GM18873 (cell line): ENCODE results near the gene MTMR12.
"Not testable (repeated sequence)": the region's sequence is repeated elsewhere in the genome, so short reads cannot be mapped to it uniquely, and the experiment has no call there.

Experiments used
- ATAC-seq: cut with Tn5 transposase; IDR thresholded peaks from one replicate; pipeline ENCODE4 v1.9.1; 2021; ENCODE audit warnings: mild to moderate bottlenecking, moderate library complexity, moderate number of reproducible peaks; ENCODE audit not compliant: unreplicated experiment, low FRiP score

Gene MTMR12

DNA sequence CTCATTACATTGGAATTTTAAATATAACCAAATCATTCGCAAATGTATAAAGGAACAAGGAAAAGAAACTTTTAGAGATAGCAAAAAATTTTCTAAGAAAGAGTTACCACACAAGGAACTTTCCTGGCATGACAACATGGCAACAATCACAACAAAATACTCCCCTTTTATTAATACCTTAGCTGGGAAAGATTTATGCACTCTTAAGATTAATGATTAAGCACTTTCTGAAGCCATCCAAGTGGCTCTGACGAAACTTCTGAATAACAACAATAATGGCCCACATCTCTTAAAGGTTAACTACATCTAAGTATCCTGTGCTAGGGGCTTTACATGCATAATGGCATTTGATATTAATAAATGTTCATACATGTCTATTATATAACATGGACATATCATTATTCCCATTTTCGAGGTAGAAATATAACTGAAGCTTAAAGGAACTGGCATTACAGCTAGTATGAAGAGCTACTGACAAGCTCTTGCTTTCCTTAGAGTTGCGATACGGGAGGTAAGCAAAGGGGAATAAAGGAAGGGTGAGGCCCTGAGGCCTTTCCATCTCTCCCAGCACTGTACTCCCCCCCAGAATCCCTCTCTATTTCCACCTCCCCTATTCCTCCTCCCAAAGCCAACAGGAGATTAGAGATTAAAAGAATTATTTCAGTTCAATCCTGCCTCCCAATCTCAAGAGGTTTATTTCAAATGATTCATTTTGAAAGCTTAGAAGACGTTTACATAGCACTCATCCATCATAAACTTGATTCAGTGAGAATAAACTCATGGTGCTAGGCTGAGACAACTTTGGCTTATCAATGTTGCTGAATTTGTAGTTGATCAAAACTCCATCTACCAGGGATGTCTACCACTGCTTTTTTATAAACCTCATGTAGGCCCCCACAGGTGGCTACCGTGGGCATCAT, 9.6 kb downstream of the MTMR12 start:
- ATAC-seq = no peak

DNA sequence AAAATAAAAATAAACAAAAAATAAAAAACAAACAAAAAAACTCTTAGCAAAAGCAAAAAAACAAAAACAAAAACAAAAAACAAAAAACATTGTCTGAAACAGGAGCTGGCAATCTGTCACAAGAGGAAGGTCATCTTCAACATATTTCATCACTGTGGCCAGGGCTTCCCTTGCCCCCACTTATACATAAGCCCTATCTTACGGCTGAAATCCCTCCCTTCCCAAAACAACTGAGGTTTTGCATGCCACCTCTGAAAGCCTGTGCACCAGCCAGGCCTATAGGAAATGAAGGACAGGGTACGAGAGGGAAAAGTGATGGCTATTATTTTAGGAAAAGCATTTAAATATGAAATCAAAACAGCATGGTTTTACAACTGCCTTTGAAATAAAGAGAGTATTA, 10.8 kb downstream of the MTMR12 start:
- no peak for ATAC-seq

DNA sequence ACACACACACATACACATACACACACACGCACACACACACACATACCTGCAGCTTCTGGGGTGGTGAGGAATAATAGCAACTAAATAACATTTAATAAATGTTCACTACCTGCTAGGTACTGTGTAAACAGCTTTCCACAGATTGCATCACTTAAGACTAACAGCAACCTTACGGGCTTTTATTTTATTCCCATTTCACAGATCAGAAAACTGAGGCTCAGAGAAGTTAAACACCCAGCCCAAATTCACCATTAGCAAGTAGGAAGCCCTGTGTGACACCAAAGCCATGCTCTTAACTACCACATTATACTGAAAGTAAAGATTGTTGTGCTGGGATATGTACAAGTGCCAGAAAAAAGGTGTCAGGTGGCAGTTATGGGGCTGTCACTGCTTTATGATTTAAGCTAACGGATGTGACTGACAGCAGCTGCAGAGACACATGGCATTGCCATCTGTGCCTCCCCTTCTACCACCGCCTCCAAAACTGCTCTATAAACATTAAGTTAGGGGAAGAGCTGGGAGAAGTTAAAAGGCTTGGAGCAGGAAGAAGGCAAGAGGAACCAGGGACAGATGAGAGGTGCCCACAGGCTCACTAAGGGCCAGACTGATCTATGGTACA, 13.6 kb downstream of the MTMR12 start:
- ATAC-seq = no peak

DNA sequence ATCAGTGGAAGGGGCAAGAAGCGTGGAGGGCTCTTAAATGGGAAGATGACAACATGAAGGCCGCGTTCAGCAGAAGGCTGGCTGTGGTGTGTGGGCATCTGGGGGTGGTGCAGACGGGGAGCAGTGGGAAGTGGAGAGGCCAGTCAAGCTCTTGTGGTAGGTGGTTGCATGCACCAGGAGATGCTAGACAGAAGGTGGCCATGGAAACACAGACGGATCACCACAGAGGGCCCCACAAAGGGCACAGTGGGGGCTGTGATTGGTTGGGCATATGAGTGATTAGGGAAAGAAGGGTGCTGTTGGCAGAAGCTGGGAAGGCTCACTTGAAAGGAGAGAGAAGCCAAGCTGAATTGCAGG, 14.7 kb downstream of the MTMR12 start:
- peak; percentile 50 for ATAC-seq

DNA sequence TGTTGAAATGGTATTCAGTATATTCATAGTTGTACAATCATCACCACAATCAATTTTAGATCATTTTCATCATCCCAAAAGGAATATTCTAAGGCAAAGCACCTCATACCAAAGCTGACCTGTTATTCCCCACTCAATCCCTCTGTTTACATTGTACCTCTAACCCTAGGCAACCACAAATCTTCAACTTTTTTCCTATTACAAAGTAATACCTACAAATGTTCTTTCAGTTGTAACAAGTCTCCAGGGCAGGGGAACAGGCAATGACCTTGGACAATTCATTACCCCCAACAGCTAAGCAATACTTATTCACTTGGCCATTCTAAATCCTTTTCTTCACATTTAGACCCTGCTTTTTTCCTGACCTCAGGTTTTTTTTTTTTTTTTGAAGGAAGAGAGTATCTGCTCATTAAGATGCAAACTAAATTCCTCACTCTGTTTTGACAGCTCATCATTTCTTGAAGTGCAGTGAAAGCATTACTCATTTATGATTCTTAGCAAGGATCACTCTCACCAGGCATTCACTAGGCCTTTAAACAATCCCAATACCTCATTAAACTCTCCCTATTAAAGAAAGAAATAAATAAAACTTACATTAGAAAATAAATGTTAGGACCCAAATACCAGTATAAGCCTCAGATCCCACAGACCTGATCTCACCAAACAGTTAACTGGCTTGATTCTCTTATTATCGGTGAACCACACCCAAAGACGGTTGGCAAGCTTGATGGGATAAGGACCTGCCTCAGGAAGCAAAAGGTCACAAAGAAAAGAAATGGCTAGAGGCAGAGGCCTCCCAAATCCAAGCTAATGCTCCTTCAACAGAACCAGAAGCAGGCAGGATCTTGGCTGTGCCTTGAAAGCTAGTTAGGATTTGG, 15.3 kb downstream of the MTMR12 start:
- ATAC-seq = no peak

DNA sequence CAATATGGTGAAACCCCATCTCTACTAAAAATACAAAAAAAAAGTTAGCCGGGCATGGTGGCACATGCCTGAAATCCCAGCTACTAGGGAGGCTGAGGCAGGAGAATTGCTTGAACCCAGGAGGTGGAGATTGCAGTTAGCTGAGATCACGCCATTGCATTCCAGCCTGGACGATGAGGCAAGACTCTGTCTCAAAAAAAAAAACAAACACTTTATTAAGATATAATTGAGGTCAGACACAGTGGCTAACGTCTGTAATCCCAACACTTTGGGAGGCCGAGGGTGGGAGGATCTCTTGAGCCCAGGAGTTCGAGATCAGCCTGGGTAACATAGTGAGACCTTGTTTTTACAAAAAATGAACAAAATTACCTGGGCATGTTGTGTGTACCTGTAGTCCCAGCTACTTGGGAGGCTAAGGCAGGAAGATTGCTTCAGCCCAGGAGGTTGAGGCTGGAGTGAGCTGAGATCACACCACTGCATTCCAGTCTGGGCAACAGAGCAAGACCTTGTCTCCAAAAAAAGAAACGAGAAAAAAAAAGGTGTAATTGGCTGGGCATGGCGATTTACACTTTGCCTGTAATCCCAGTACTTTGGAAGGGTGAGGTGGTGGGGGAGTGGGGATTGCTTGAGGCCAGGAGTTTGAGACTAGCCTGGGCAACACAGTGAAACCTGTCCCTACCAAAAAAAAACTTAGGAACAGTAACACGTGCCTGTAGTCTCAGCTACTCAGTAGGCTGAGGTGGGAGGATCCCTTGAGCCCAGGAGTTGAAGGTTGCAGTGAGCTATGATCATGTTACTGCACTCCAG, 16.6 kb downstream of the MTMR12 start:
- ATAC-seq = not testable (repeated sequence)

DNA sequence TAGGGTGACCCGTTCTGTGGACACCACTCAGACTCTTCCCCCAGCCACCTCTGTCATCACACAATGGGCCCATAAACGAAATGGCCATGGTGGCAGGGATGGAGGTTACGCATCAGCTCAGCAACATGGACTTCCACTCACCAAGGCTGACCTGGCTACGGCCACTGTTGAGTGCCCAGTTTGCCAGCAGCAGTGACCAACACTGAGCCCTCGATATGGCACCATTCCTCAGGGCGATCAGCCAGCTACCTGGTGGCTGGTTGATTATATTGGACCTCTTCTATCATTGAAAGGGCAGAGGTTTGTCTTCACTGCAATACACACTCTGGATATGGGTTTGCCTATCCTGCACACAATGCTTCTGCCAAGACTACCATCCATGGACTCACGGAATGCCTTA, 21.1 kb downstream of the MTMR12 start:
- no peak for ATAC-seq

DNA sequence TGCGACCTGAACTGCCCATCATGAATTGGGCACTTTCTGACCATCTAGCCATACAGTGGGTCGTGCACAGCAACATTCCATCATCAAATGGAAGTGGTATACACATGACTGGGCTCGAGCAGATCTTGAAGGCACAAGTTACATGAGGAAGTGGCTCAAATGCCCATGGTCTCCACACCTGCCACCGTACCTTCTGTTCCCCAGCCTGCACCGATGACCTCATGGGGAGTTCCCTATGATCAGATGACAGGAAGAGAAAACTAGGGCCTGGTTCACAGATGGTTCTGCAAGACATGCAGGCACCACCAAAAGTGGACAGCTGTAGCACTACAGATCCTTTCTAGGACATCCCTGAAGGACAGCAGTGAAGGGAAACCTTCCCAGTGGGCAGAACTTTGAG, 21.8 kb downstream of the MTMR12 start:
- peak; percentile 67 for ATAC-seq

DNA sequence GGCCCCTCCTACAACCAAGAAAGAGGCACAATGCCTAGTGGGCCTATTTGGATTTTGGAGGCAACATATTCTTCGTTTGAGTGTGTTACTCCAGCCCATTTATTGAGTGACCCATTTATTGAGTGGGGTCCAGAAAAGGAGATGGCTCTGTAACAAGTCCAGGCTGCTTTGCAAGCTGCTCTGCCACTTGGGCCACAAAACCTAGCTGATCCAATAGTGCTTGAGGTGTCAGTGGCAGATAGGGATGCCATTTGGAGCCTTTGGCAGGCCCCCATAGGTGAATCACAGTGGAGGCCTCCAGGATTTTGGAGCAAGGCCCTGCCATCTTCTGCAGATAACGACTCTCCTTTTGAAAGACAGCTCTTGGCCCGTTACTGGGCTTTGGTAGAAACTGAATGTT, 22.2 kb downstream of the MTMR12 start:
- ATAC-seq = not testable (repeated sequence)

DNA sequence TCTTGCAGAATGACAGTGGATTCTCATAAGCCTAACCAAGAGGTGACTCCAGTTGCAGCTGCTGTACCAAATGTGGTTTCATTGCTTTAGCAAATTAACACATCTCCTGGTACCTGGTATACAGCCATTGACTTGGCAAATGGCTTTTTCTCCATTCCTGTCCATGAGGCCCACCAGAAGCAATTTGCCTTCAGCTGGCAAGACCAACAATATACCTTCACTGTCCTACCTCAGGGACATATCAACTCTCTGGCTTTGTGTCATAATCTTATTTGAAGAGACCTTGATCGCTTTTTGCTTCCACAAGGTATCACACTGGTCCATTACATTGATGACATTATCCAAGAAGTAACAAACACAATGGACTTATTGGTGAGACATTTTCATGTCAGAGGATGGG, 22.8 kb downstream of the MTMR12 start:
- ATAC-seq = not testable (repeated sequence)

DNA sequence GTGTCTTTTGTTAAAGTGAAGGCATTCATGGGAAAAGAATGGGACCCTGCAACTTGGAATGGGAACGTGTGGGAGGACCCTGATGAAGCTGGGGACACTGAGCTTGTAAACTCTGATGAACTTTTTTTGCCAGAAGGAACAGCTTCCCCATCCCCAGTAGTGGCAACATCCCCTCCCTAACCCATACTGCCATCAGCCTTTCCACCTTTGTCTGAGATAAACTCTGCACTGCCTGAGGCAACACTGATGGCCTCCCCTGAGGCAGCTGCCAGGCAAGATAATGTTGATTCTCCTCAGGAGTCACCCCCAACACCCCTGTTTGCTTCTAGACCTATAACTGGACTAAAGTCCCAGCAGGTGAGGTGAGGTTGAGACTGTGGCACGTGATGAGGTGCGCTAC, 24.6 kb downstream of the MTMR12 start:
- not testable (repeated sequence) for ATAC-seq

DNA sequence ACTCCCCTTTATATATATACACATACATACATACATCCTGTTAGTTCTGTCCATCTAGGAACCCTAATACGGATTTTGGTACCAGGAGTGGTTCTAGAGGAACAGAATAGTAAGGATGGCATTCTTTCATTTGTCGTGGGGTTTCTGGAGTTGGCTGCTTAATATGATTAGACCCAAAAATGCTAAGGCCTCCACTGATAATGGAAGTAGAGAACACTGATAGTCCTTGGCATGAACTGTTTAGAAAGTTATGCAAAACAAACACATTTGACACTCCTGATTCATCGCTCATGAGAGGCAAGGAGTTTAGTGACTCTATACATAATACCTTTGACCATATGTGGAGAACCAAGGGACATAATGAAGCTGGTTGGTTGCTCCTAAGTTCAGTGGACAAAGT, 25.2 kb downstream of the MTMR12 start:
- not testable (repeated sequence) for ATAC-seq

DNA sequence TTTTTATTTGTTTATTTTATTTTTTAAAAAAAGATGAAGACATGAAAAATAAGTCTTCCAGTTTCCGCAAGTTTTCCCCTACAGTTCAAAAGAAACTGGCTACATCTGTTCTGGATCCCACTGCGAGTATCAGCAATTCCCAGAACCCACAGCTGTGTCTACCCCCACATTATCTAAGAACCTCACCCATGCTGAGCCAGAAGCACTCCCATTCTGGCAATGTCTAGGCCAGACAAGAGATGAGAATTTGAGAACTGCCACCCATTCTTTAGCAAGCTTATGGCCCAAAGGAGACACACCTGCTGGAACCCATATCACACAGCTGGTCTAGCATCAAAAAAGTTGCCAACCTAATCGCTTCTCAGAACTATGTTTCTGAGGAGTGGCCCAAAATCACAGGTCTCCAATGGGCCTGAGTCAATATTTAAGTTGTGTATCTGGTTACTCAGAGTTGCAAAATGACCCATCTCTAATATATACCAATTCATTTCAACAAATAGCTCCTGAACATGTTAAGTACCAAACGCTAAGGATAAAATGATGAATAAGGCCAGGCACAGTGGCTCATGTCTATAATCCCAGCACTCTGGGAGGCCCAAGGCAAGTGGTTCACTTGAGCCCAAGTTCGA, 27.1 kb downstream of the MTMR12 start:
- ATAC-seq = no peak

DNA sequence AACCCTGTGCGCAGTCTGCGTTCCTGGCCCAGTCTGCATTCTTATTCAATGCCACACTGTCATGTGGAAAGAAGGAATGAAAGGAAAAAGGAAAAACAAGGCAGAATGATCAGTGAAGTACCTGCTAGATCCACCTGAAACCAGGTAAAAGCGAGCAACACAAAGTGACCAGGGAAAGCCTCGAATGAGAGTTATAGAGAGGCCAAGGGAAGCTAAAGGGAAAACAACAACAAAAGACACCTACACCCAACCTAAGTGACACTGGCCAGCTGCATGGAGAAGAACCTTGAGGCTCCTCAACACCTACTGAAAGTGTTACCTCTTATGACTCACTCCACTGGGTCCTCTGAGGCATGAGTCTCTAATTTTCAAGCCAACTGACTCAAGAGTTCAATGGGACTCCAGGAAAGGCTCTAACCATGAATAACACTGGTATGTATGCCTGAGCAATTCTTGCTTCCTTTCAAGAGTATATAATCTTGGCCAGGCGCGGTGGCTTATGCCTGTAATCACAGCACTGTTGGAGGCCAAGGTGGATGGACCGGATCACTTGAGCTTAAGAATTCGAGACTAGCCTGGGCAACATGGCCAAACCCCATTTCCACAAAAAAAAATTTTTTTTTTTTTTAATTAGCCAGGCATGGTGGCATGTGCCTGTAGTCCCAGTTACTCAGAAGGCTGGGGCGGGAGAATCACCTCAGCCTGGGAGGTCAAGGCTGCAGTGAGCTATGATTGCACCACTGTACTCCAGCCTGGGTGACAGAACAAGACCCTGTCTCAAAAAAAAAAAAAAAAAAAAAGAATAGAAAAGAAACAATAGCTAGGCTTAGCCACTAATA, 29.0 kb downstream of the MTMR12 start:
- no peak for ATAC-seq

DNA sequence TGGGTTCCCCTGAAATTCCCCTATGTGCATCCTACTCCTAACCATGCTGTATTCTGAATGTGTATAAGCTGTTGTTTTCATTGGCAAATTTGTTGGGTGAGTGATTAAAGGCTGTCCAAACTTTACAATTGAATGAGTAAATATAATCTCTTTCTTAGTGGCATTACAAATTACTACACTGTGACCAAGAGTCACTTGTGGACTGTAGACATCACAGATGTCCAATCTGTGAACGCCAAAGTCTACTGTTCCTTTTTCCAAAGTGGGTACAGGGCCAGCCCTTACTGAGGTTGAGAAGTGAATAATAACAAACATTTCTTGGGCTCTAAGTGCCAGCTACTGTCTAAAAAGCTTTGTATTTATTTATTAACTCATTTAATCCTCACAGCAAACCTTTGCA, 29.7 kb downstream of the MTMR12 start:
- no peak for ATAC-seq

DNA sequence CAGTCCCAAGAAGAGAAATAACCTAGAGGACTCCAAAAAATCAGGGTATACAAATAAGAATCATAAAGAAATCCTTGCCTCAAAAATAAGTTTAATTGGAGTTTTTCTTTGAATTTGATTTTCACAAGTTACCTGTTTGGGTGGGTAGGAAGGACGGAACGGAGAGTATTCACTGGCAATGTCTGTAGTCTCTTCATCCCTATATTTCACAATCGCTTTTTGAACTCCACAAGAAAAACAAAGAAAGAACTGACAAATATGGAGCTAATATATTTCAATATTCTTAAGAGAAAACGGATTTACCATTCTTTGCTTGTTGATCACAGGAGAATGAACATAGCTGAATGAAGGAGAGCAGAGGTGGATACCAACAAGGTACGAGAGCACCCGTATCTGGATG, 30.1 kb downstream of the MTMR12 start:
- no peak for ATAC-seq

DNA sequence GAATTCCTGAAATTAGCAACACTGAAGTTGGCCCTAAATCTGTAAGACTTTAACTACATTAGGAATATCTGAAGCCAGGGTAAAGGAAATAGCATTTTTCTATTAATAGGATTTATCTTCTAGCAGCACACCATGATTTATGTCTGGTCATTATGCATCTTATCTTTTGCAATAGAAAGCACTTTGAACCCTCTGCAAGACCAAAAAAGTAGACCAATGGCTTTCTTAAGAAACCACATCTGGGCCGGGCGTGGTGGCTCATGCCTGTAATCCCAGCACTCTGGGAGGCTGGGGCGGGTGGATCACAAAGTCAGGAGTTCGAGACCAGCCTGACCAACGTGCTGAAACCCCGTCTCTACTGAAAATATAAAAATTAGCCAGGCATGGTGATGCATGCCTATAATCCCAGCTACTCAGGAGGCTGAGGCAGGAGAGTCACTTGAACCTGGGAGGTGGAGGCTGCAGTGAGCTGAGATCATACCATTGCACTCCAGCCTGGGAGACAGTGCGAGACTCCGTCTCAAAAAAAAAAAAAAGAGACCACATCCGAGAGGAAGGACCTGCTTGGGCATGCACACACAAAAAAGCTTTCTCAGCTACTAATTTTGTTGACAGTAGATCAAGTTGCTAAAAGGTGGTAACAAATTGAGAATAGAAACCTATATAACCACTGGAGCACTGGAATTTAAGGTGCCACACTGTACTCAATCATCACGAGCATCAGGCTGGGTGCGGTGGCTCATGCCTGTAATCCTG, 31.2 kb downstream of the MTMR12 start:
- ATAC-seq = not testable (repeated sequence)

DNA sequence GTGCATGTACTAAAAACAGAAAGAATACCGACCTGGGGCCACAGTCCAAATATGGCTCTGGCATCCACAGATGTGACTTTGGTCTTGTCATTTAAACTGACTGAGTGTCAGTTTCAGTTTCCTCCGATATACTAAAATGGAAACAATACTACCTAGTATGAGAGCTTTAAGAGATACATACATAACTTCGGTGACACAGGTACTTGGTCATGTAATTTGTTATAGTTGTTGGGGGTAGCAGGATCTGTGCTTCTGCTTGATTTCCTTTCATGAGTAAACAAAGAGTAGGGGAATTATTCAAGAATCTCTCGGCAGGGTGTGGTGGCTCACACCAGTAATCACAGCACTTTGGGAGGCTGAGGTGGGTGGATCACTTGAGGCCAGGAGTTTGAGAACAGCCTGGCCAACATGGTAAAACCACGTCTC, 32.1 kb downstream of the MTMR12 start:
- peak; percentile 83 for ATAC-seq
